Neuronal stem cell (in vitro differentiated cells): ENCODE data around the gene LRPPRC.

Experiments used
- DNase-seq: peaks from one replicate; pipeline ENCODE4 v3.0.0-alpha.2; 2013; ENCODE audit warnings: low spot score
- H2AFZ ChIP-seq: one replicate; pipeline ENCODE4 v1.6.1; 2013; ENCODE audit warnings: mild to moderate bottlenecking, low read length, inconsistent platforms
- H2AK5ac ChIP-seq: 2 replicates; pipeline ENCODE4 v1.6.1; 2013; ENCODE audit warnings: low read depth, mild to moderate bottlenecking, inconsistent platforms, low read length, moderate library complexity, mixed read lengths
- H2BK120ac ChIP-seq: 2 replicates; pipeline ENCODE4 v1.6.1; 2013; ENCODE audit warnings: low read depth, mild to moderate bottlenecking, inconsistent platforms, low read length, moderate library complexity, mixed read lengths
- H2BK12ac ChIP-seq: one replicate; pipeline ENCODE4 v1.6.1; 2013; ENCODE audit warnings: low read length, inconsistent platforms
- H2BK15ac ChIP-seq: 2 replicates; pipeline ENCODE4 v1.6.1; 2013; ENCODE audit warnings: mild to moderate bottlenecking, low read length, inconsistent platforms, mixed read lengths
- H2BK5ac ChIP-seq: one replicate; pipeline ENCODE4 v1.6.1; 2013; ENCODE audit warnings: inconsistent platforms, mild to moderate bottlenecking, low read length, moderate library complexity
- H3K14ac ChIP-seq: one replicate; pipeline ENCODE4 v1.6.1; 2013; ENCODE audit warnings: low read length, inconsistent platforms
- H3K18ac ChIP-seq: 2 replicates; pipeline ENCODE4 v1.6.1; 2013; ENCODE audit warnings: low read length, inconsistent platforms
- H3K23ac ChIP-seq: 2 replicates; pipeline ENCODE4 v1.6.1; 2013; ENCODE audit warnings: low read depth, mild to moderate bottlenecking, mixed read lengths, low read length, inconsistent platforms; ENCODE audit not compliant: poor library complexity
- H3K27ac ChIP-seq: replicated peaks from 3 replicates; pipeline ENCODE4 v1.5.1; 2013; ENCODE audit warnings: low read length, inconsistent platforms
- H3K27me3 ChIP-seq, 3 experiments: 2 replicates each; pipeline ENCODE4 v1.6.1; 2013; ENCODE audit warnings: low read length in 3 of 3, mild to moderate bottlenecking in 2 of 3, inconsistent platforms in 1 of 3, low read depth in 1 of 3, mixed read lengths in 1 of 3, moderate library complexity in 1 of 3; ENCODE audit not compliant: control insufficient read depth in 3 of 3, insufficient read depth in 3 of 3
- H3K36me3 ChIP-seq, 2 donors: replicated peaks in 1 of 2; 2 replicates each; pipeline ENCODE4 v1.6.1; 2013; ENCODE audit warnings: low read length in 2 of 2; ENCODE audit not compliant: control insufficient read depth in 2 of 2, insufficient read depth in 2 of 2
- H3K4ac ChIP-seq: 2 replicates; pipeline ENCODE4 v1.6.1; 2013; ENCODE audit warnings: inconsistent platforms, mild to moderate bottlenecking, low read length, moderate library complexity
- H3K4me1 ChIP-seq, 2 donors: 1 replicate in 1 of 2; 2 replicates in 1 of 2; pipeline ENCODE4 v1.6.1; 2013; ENCODE audit warnings: low read length in 2 of 2, low read depth in 1 of 2; ENCODE audit not compliant: control insufficient read depth in 2 of 2, insufficient read depth in 1 of 2
- H3K4me2 ChIP-seq: one replicate; pipeline ENCODE4 v1.6.1; 2013; ENCODE audit warnings: mild to moderate bottlenecking, low read length, inconsistent platforms; ENCODE audit not compliant: insufficient read depth, poor library complexity, severe bottlenecking
- H3K4me3 ChIP-seq, 2 donors: 2 replicates each; pipeline ENCODE4 v1.5.1; 2013; ENCODE audit warnings: low read length in 2 of 2, mild to moderate bottlenecking in 2 of 2, inconsistent platforms in 1 of 2, moderate library complexity in 1 of 2
- H3K79me1 ChIP-seq: one replicate; pipeline ENCODE4 v1.6.1; 2013; ENCODE audit warnings: low read depth, mild to moderate bottlenecking, inconsistent platforms, low read length, moderate library complexity
- H3K9ac ChIP-seq: one replicate; pipeline ENCODE4 v1.6.1; 2013; ENCODE audit warnings: mild to moderate bottlenecking, low read depth, low read length, inconsistent platforms; ENCODE audit not compliant: poor library complexity
- H3K9me3 ChIP-seq, 2 donors: replicated peaks in 1 of 2; 2 replicates each; pipeline versions ENCODE3 to v1.6.1; 2013; ENCODE audit warnings: low read length in 2 of 2, mild to moderate bottlenecking in 2 of 2, inconsistent platforms in 1 of 2, low read depth in 1 of 2, mixed read lengths in 1 of 2, moderate library complexity in 1 of 2; ENCODE audit not compliant: control insufficient read depth in 2 of 2, insufficient read depth in 1 of 2
- H4K8ac ChIP-seq: one replicate; pipeline ENCODE4 v1.6.1; 2013; ENCODE audit warnings: low read depth, mild to moderate bottlenecking, inconsistent platforms, low read length, moderate library complexity
- H4K91ac ChIP-seq: one replicate; pipeline ENCODE4 v1.6.1; 2013; ENCODE audit warnings: low read length, low read depth, mild to moderate bottlenecking, inconsistent platforms; ENCODE audit not compliant: poor library complexity
- WGBS, 2 donors: extraction: QIAGEN DNeasy Blood & Tissue Kit; methylation state at CpG; one replicate each; pipeline ENCODE4 v1.1.7; 2013; ENCODE audit warnings: missing lambda C conversion rate in 2 of 2, mixed read lengths in 1 of 2; ENCODE audit not compliant: insufficient read length in 2 of 2, insufficient replicate concordance in 1 of 2; ENCODE audit errors: extremely low coverage in 2 of 2; 5-methylcytosine and 5-hydroxymethylcytosine counted together

LRPPRC gene

GRCh38 chr2:43906448-43907109 lies 89.2 kb downstream of the LRPPRC start:
- DNase-seq = no peak
- H2AK5ac ChIP-seq = no peak overlapping the region

GRCh38 chr2:43905871-43906270 lies 89.9 kb downstream of the LRPPRC start:
- H3K27me3 ChIP-seq = no peaks in the 10 kb centered on the region
- no peak overlapping the region for H3K23ac ChIP-seq
- H3K4me3 ChIP-seq = no peak overlapping the region
- peaks cover 1% of the 10 kb centered on the region for H3K79me1 ChIP-seq
- no peak overlapping the region for H2AK5ac ChIP-seq
- no peaks in the 10 kb centered on the region for H3K9me3 ChIP-seq
- no peak overlapping the region for H2BK120ac ChIP-seq
- no peak overlapping the region for H3K4me2 ChIP-seq
- H3K4ac ChIP-seq = no peak overlapping the region
- no peak overlapping the region for H2BK5ac ChIP-seq
- H3K27ac ChIP-seq = no peak overlapping the region
- H2AFZ ChIP-seq = no peak overlapping the region
- H4K8ac ChIP-seq = no peak overlapping the region
- H3K4me1 ChIP-seq = no peaks in the 10 kb centered on the region
- no peak for DNase-seq
- no peak overlapping the region for H2BK12ac ChIP-seq
- H3K18ac ChIP-seq = no peak overlapping the region
- H3K36me3 ChIP-seq = peaks cover 11 to 95% of the 10 kb centered on the region in 2 donors
- H4K91ac ChIP-seq = no peak overlapping the region
- H3K14ac ChIP-seq = no peak overlapping the region
- H2BK15ac ChIP-seq = no peak overlapping the region
- H3K9ac ChIP-seq = no peak overlapping the region
- WGBS, 2 donors = no CpG with 5 or more reads among the region's 5 CpGs

More at GRCh38 chr2:43906448-43907109, 89.2 kb downstream of the LRPPRC start:
- H3K9me3 ChIP-seq = no peaks in the 10 kb centered on the region
- H3K27ac ChIP-seq = no peak overlapping the region
- no peak overlapping the region for H2BK15ac ChIP-seq
- no peak overlapping the region for H2BK120ac ChIP-seq
- no peak overlapping the region for H3K4ac ChIP-seq
- no peak overlapping the region for H2AFZ ChIP-seq
- H2BK5ac ChIP-seq = no peak overlapping the region
- H3K4me3 ChIP-seq = no peak overlapping the region
- no peak overlapping the region for H3K23ac ChIP-seq
- no peak overlapping the region for H4K91ac ChIP-seq
- H3K4me1 ChIP-seq = no peaks in the 10 kb centered on the region
- no CpG with 5 or more reads among the region's 6 CpGs for WGBS, 2 donors
- H4K8ac ChIP-seq = no peak overlapping the region
- H3K4me2 ChIP-seq = no peak overlapping the region
- peaks cover 1% of the 10 kb centered on the region for H3K79me1 ChIP-seq
- H3K9ac ChIP-seq = no peak overlapping the region
- no peak overlapping the region for H2BK12ac ChIP-seq
- H3K14ac ChIP-seq = no peak overlapping the region
- no peaks in the 10 kb centered on the region for H3K27me3 ChIP-seq
- H3K18ac ChIP-seq = no peak overlapping the region
- peaks cover 8 to 95% of the 10 kb centered on the region in 2 donors for H3K36me3 ChIP-seq

GRCh38 chr2:43905371-43905803 lies 90.4 kb downstream of the LRPPRC start:
- Histone ChIP-seq H3K27ac (no peak overlapping the region), H4K8ac (no peak overlapping the region), H2BK12ac (no peak overlapping the region), H3K23ac (no peak overlapping the region), H3K9ac (no peak overlapping the region), H2BK5ac (no peak overlapping the region), H3K4ac (no peak overlapping the region), H3K4me3 (no peak overlapping the region), H3K14ac (no peak overlapping the region), H3K36me3 (peaks cover 9 to 95% of the 10 kb centered on the region in 2 donors), H3K27me3 (no peaks in the 10 kb centered on the region), H3K4me2 (no peak overlapping the region), H3K9me3 (no peaks in the 10 kb centered on the region), H2BK15ac (no peak overlapping the region), H3K18ac (no peak overlapping the region), H2BK120ac (no peak overlapping the region), H3K4me1 (no peaks in the 10 kb centered on the region), H4K91ac (no peak overlapping the region), H2AK5ac (no peak overlapping the region), H3K79me1 (peaks cover 1% of the 10 kb centered on the region), H2AFZ (no peak overlapping the region)
- WGBS, 2 donors = no CpG with 5 or more reads among the region's 11 CpGs
- DNase-seq = no peak

DNA sequence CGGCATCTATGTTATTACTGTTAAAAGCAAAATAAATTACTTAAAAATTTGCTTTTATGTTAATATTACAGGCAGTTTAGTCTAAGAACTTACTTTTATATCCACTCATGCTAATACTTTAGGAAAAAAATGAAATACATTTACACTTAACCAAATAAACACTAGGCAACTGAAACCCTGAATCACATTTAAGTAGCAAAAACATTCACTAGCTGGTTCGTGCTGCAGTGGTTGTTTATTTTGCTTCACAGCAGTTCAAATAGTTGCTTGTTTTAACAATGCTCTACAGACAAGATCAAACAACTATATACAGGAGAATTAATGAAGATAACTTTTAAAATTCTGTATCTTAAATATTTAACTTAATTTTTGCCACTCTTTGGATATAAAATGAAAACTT lies 96.2 kb downstream of the LRPPRC start:
- no peak for DNase-seq
- peaks cover 10 to 97% of the 10 kb centered on the region in 2 donors for H3K36me3 ChIP-seq

More for the DNA sequence above, 96.2 kb downstream of the LRPPRC start:
- no peak overlapping the region for H2AFZ ChIP-seq
- no peak overlapping the region for H3K23ac ChIP-seq
- H3K4ac ChIP-seq = no peak overlapping the region
- no peak overlapping the region for H2BK5ac ChIP-seq
- no peaks in the 10 kb centered on the region for H3K9me3 ChIP-seq
- no peak overlapping the region for H2BK120ac ChIP-seq
- H3K9ac ChIP-seq = no peak overlapping the region
- H2BK15ac ChIP-seq = no peak overlapping the region
- peaks cover 1% of the 10 kb centered on the region for H3K79me1 ChIP-seq
- no peak overlapping the region for H3K27ac ChIP-seq
- H3K14ac ChIP-seq = no peak overlapping the region
- no CpG with 5 or more reads among the region's 2 CpGs for whole genome bisulfite sequencing, 2 donors
- no peaks in the 10 kb centered on the region for H3K27me3 ChIP-seq
- H3K4me1 ChIP-seq = no peaks in the 10 kb centered on the region
- H3K4me3 ChIP-seq = no peak overlapping the region
- no peak overlapping the region for H2BK12ac ChIP-seq
- H4K91ac ChIP-seq = no peak overlapping the region
- H3K18ac ChIP-seq = no peak overlapping the region
- no peak overlapping the region for H2AK5ac ChIP-seq
- H3K4me2 ChIP-seq = no peak overlapping the region
- H4K8ac ChIP-seq = no peak overlapping the region
